Mammary epithelial cell (primary cell): ENCODE data around the gene TFCP2.

Experiments used
- CTCF ChIP-seq, 2 donors: IDR thresholded peaks in 1 of 2; conservative IDR thresholded peaks in 1 of 2; 2 replicates each; pipeline ENCODE4 v1.5.1; 2011 to 2012; ENCODE audit warnings: inconsistent platforms in 2 of 2, low read length in 2 of 2, mild to moderate bottlenecking in 2 of 2, control low read depth in 1 of 2, low read depth in 1 of 2; ENCODE audit not compliant: insufficient read depth in 1 of 2; ENCODE audit errors: extremely low read depth in 1 of 2
- EZH2 ChIP-seq: IDR thresholded peaks from 2 replicates; pipeline ENCODE4 v1.6.1; 2012; ENCODE audit warnings: low read length, inconsistent platforms, borderline replicate concordance

- no peak for TF ChIP-seq EZH2
- no peak for TF ChIP-seq CTCF (conservative IDR thresholded peaks at IDR 0.05 in 1 of 2, IDR thresholded peaks at IDR 0.05 in 1 of 2; ENCODE audit: extremely low read depth in 1 of 2, insufficient read depth in 1 of 2, low read depth in 1 of 2, low read length in 2 of 2)
Measured at GRCh38 chr12:51219322-51219721, 46.4 kb upstream of the TFCP2 start.
